Heart left ventricle (tissue), 13 donors: ENCODE data around the gene TRDN.
"Not testable (repeated sequence)": the region's sequence is repeated elsewhere in the genome, so short reads cannot be mapped to it uniquely, and the experiment has no call there.

Experiments used
- POLR2A ChIP-seq, 2 donors: fragments of 450-650 bp; IDR thresholded peaks; one replicate each; pipeline ENCODE4 v1.6.1; 2017; ENCODE audit warnings: antibody characterized with exemption in 2 of 2, mild to moderate bottlenecking in 2 of 2, moderate library complexity in 2 of 2
- TF ChIP-seq, protein P1 (sequence below), 12 donors: fragments of 200-600 bp; sonication (generic) in 4 of 12; IDR thresholded peaks; one replicate each; pipeline versions ENCODE4 v1.5.0 to v1.8.0; 2018 to 2022; ENCODE audit warnings: antibody characterized with exemption in 12 of 12, mild to moderate bottlenecking in 5 of 12
- donor health status: ischemic (EF 13 %, LVEDD 7.1; RV severe dilation, severe dysfunction).
- donor health status: DM: no; HTN: yes; CAD: no.
- donor health status: DM: no; HTN: no; CAD: no.
- donor health status: ischemic (EF 25% LVEDD 6.9; RV normal size, moderate dysfunction).
- donor health status: ischemic (EF 25% LVEDD 5.7; RV mildly dilated, moderate dysfunction).
- donor health status: ischemic (EF 35%, LVEDD 5.7; RV mildly dilated, moderate dysfunction).
- donor health status: nonischemic (EF 11% LVEDD 7.7; RV severe dilation, severe dysfunction).
- donor health status: DM: yes; HTN: yes; CAD: no.
- donor health status: PGD.
- donor health status: ischemic (EF 29% LVEDD 5.4; RV normal size, mild dysfunction).
- donor health status: nonischemic (EF 23%, LVEDD 6.1; RV moderate dilation, normal function).

DNA sequence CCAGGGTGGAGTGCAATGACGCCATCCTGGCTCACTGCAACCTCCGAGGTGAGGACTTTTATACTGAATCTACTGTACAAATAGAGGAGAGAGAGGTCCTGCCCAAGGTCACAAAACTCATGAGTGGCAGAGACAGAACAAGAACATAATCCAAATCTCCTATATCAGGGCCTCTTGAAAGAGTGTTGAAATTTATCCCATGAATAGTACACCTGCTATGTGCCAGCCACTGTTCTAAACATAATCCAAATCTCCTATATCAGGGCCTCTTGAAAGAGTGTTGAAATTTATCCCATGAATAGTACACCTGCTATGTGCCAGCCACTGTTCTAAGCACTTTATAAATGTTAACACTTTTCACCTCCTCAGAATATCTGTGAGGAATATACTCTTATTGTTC is 409.0 kb downstream of the TRDN start:
- not testable (repeated sequence) for TF ChIP-seq POLR2A (IDR thresholded peaks at IDR 0.05)
- TF ChIP-seq, protein P1, sequence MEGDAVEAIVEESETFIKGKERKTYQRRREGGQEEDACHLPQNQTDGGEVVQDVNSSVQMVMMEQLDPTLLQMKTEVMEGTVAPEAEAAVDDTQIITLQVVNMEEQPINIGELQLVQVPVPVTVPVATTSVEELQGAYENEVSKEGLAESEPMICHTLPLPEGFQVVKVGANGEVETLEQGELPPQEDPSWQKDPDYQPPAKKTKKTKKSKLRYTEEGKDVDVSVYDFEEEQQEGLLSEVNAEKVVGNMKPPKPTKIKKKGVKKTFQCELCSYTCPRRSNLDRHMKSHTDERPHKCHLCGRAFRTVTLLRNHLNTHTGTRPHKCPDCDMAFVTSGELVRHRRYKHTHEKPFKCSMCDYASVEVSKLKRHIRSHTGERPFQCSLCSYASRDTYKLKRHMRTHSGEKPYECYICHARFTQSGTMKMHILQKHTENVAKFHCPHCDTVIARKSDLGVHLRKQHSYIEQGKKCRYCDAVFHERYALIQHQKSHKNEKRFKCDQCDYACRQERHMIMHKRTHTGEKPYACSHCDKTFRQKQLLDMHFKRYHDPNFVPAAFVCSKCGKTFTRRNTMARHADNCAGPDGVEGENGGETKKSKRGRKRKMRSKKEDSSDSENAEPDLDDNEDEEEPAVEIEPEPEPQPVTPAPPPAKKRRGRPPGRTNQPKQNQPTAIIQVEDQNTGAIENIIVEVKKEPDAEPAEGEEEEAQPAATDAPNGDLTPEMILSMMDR (IDR thresholded peaks at IDR 0.05) = not testable (repeated sequence)
